Heart left ventricle (tissue), 16 donors: ENCODE data around the gene ARHGAP26. TPM values are rescaled to one million over a fixed set of nuclear protein-coding genes. Genes with fewer than 3 reads are reported as not detected.

ENCODE experiments used
- ATAC-seq, 4 donors: fragments of 200-7000 bp; cut with Tn5 transposase; one replicate each; pipeline ENCODE4 v1.9.1; 2020 to 2022; ENCODE audit warnings: moderate library complexity in 4 of 4, mild to moderate bottlenecking in 3 of 4, moderate number of reproducible peaks in 1 of 4
- DNase-seq, 5 donors: peaks; one replicate each; pipeline ENCODE4 v3.0.0-alpha.2; 2020
- H3K27ac ChIP-seq, 12 donors: fragments of 200-600 bp; sonication (generic) in 4 of 12; one replicate each; pipeline versions ENCODE4 v1.5.0 to v1.8.0; 2016 to 2022; ENCODE audit warnings: mild to moderate bottlenecking in 2 of 12
- H3K27me3 ChIP-seq, 9 donors: fragments of 200-600 bp; sonication (generic) in 2 of 9; one replicate each; pipeline versions ENCODE4 v1.5.1 to v1.8.0; 2016 to 2022; ENCODE audit warnings: mild to moderate bottlenecking in 3 of 9
- H3K36me3 ChIP-seq, 9 donors: fragments of 200-600 bp; sonication (generic) in 2 of 9; one replicate each; pipeline versions ENCODE4 v1.5.0 to v1.8.0; 2018 to 2022; ENCODE audit warnings: mild to moderate bottlenecking in 2 of 9
- H3K4me1 ChIP-seq, 12 donors: fragments of 200-600 bp; sonication (generic) in 4 of 12; one replicate each; pipeline versions ENCODE4 v1.5.0 to v1.8.0; 2016 to 2022; ENCODE audit warnings: mild to moderate bottlenecking in 3 of 12
- H3K4me3 ChIP-seq, 12 donors: fragments of 200-600 bp; sonication (generic) in 4 of 12; one replicate each; pipeline versions ENCODE4 v1.5.0 to v1.8.0; 2017 to 2022; ENCODE audit warnings: mild to moderate bottlenecking in 9 of 12, moderate library complexity in 4 of 12
- H3K9me3 ChIP-seq, 12 donors: fragments of 200-600 bp; sonication (generic) in 4 of 12; one replicate each; pipeline versions ENCODE4 v1.5.0 to v1.8.0; 2016 to 2022; ENCODE audit warnings: mild to moderate bottlenecking in 1 of 12
- POLR2A ChIP-seq, 2 donors: fragments of 450-650 bp; IDR thresholded peaks; one replicate each; pipeline ENCODE4 v1.6.1; 2017; ENCODE audit warnings: antibody characterized with exemption in 2 of 2, mild to moderate bottlenecking in 2 of 2, moderate library complexity in 2 of 2
- WGBS, 4 donors: extraction: QIAGEN DNeasy Blood & Tissue Kit in 2 of 4; methylation state at CpG; one replicate each; pipeline versions ENCODE4 v1.1.5 to v1.1.7; 2013 to 2018; 5-methylcytosine and 5-hydroxymethylcytosine counted together
- intact Hi-C, 10 donors: fragments of 100-400 bp; cut with DNase I; formaldehyde crosslinking; loops; one replicate each; pipeline versions ENCODE4 v1.11.1 to v1.14.2; 2022
- polyA plus RNA-seq, 2 donors: library from polyadenylated mRNA; stranded (reverse); fragments of 200-250 nt; gene quantifications; one replicate each; pipeline ENCODE4 v1.2.3, GENCODE V29; 2013
- total RNA-seq, 9 donors: library from RNA; depleted of rRNA in 2 of 9; stranded (reverse); fragments of >200 nt in 2 of 9; fragmentation: NEBNext Ultra II Directional in 3 of 9; extraction: Animal tissue kit (Norgen Biotek cat#: 25700) in 3 of 9; gene quantifications; one replicate each; pipeline versions ENCODE4 v1.1.0 to v1.2.4, GENCODE V29; 2016 to 2023
- TF ChIP-seq, protein P1 (sequence below), 12 donors: fragments of 200-600 bp; sonication (generic) in 4 of 12; IDR thresholded peaks; one replicate each; pipeline versions ENCODE4 v1.5.0 to v1.8.0; 2018 to 2022; ENCODE audit warnings: antibody characterized with exemption in 12 of 12, mild to moderate bottlenecking in 5 of 12
- donor health status: ischemic (EF 13 %, LVEDD 7.1; RV severe dilation, severe dysfunction).
- donor health status: healthy with polysubstance abuse.
- donor health status: DM: no; HTN: yes; CAD: no.
- donor health status: DM: no; HTN: no; CAD: no.
- donor health status: ischemic (EF 25% LVEDD 6.9; RV normal size, moderate dysfunction).
- donor health status: ischemic (EF 25% LVEDD 5.7; RV mildly dilated, moderate dysfunction).
- donor health status: healthy.
- donor health status: DM: yes; HTN: yes; CAD: no.
- donor health status: ischemic (EF 35%, LVEDD 5.7; RV mildly dilated, moderate dysfunction).
- donor health status: nonischemic (EF 11% LVEDD 7.7; RV severe dilation, severe dysfunction).
- donor health status: DM: yes; HTN: yes; CAD: no.
- donor health status: PGD.
- donor health status: ischemic (EF 29% LVEDD 5.4; RV normal size, mild dysfunction).
- donor health status: nonischemic (EF 23%, LVEDD 6.1; RV moderate dilation, normal function).

The ARHGAP26 gene
- total and polyA plus RNA-seq, 11 donors: 11.9 to 52.1 (median 33.7) TPM

GRCh38 chr5:143259254-143259605, 489.1 kb downstream of the ARHGAP26 start:
- TF ChIP-seq, protein P1, sequence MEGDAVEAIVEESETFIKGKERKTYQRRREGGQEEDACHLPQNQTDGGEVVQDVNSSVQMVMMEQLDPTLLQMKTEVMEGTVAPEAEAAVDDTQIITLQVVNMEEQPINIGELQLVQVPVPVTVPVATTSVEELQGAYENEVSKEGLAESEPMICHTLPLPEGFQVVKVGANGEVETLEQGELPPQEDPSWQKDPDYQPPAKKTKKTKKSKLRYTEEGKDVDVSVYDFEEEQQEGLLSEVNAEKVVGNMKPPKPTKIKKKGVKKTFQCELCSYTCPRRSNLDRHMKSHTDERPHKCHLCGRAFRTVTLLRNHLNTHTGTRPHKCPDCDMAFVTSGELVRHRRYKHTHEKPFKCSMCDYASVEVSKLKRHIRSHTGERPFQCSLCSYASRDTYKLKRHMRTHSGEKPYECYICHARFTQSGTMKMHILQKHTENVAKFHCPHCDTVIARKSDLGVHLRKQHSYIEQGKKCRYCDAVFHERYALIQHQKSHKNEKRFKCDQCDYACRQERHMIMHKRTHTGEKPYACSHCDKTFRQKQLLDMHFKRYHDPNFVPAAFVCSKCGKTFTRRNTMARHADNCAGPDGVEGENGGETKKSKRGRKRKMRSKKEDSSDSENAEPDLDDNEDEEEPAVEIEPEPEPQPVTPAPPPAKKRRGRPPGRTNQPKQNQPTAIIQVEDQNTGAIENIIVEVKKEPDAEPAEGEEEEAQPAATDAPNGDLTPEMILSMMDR (IDR thresholded peaks at IDR 0.05): no peak
- no peak for TF ChIP-seq POLR2A (IDR thresholded peaks at IDR 0.05)
- ATAC-seq (no peak), DNase-seq (peak in 1 of 5 donors; percentile 27)
- WGBS, 4 donors: 87 to 99% (median 93%) methylated on average over 3 to 7 of the region's 7 CpGs
- Histone ChIP-seq H3K9me3 (no peaks in the 10 kb centered on the region), H3K4me3 (no peak overlapping the region), H3K27ac (no peak overlapping the region), H3K36me3 (no peaks in the 10 kb centered on the region), H3K4me1 (no peaks in the 10 kb centered on the region), H3K27me3 (no peaks in the 10 kb centered on the region)
- intact Hi-C loops: no loop called here

GRCh38 chr5:143261748-143262392, 491.7 kb downstream of the ARHGAP26 start:
- Histone ChIP-seq H3K27me3 (no peaks in the 10 kb centered on the region), H3K9me3 (peaks cover 0 to 12% (median 0%) of the 10 kb centered on the region in 12 donors), H3K27ac (peak overlapping the region in 1 of 12 donors; percentile 29), H3K4me3 (no peak overlapping the region), H3K36me3 (no peaks in the 10 kb centered on the region), H3K4me1 (no peaks in the 10 kb centered on the region)
- TF ChIP-seq POLR2A (IDR thresholded peaks at IDR 0.05): no peak
- TF ChIP-seq, protein P1 (IDR thresholded peaks at IDR 0.05): no peak
- 93 to 96% (median 95%) methylated on average over 7 of the region's 7 CpGs for WGBS, 4 donors
- ATAC-seq (peak in 1 of 4 donors; percentile 24), DNase-seq (no peak)
- intact Hi-C loops: no loop called here

GRCh38 chr5:143262393-143263174, 492.4 kb downstream of the ARHGAP26 start:
- 95 to 99% (median 98%) methylated on average over 1 of the region's 1 CpG for WGBS, 4 donors
- no peak for TF ChIP-seq POLR2A (IDR thresholded peaks at IDR 0.05)
- TF ChIP-seq, protein P1 (IDR thresholded peaks at IDR 0.05): no peak
- DNase-seq (no peak), ATAC-seq (peak in 2 of 4 donors; percentile 28 to 57)
- Histone ChIP-seq H3K36me3 (no peaks in the 10 kb centered on the region), H3K27me3 (no peaks in the 10 kb centered on the region), H3K4me3 (no peak overlapping the region), H3K4me1 (no peaks in the 10 kb centered on the region), H3K9me3 (peaks cover 0 to 19% (median 3%) of the 10 kb centered on the region in 12 donors), H3K27ac (peak overlapping the region in 1 of 12 donors; percentile 29)
- intact Hi-C loops: no loop called here

- H3K27ac ChIP-seq: no peak overlapping the region
- WGBS, 4 donors: 79 to 96% (median 93%) methylated on average over 4 of the region's 4 CpGs
- peaks cover 0 to 27% (median 3%) of the 10 kb centered on the region in 12 donors for H3K9me3 ChIP-seq
- no peaks in the 10 kb centered on the region for H3K4me1 ChIP-seq
- no peaks in the 10 kb centered on the region for H3K36me3 ChIP-seq
- no peak overlapping the region for H3K4me3 ChIP-seq
- no peak for TF ChIP-seq POLR2A (IDR thresholded peaks at IDR 0.05)
- TF ChIP-seq, protein P1 (IDR thresholded peaks at IDR 0.05): no peak
- H3K27me3 ChIP-seq: no peaks in the 10 kb centered on the region
- DNase-seq (no peak), ATAC-seq (no peak)
- intact Hi-C loops: no loop called here
Measured at GRCh38 chr5:143263272-143263810, 493.2 kb downstream of the ARHGAP26 start.
